SH-SY5Y (cell line): ENCODE data around the gene AQP1.

ENCODE experiments used
- GATA2 ChIP-seq: IDR thresholded peaks from 2 replicates; pipeline ENCODE4 v1.6.1; 2011; ENCODE audit warnings: mild to moderate bottlenecking, low read depth, low read length
- GATA3 ChIP-seq: IDR thresholded peaks from 2 replicates; pipeline ENCODE4 v1.6.1; 2011; ENCODE audit warnings: low read depth, mild to moderate bottlenecking, low read length, moderate library complexity

DNA sequence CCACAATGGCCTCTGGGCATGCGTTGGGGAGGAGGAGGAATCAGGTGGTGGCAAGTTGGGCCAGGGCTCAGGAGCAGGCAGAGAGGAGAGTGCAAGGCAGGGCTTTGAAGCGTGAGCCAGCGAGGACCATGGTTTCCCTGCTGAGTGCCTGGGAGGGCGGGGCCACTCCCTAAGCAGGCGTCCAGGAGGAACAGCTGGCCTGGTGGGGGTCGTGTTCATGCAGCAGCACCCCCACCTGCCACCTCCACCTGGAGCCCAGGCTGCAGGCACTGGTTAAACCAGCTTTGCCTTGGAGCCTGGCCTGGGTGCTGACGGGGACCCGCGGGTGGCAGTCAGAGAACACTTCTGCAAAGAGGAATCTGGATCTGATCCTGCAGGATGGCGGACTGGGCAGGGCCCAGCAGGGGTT, 24.2 kb upstream of the AQP1 start:
- TF ChIP-seq GATA3 (no peak), GATA2 (no peak)
